A549 (cell line): ENCODE results near the gene HHIP. TPM values are rescaled to one million over a fixed set of nuclear protein-coding genes. Genes with fewer than 3 reads are reported as not detected.

ENCODE experiments used
- ATAC-seq, 2 experiments: fragments of 200-7000 bp in 1 of 2; fragments of >200 bp in 1 of 2; cut with Nextera tagmentation in 1 of 2; cut with Tn5 transposase in 1 of 2; 3 replicates each; pipeline versions ENCODE4 v1.8.0 to v1.9.1; 2018 to 2020; ENCODE audit warnings: mild to moderate bottlenecking in 1 of 2, moderate library complexity in 1 of 2
- CTCF ChIA-PET: fragments of 300-600 bp; sonication (Branson Sonifier 250); formaldehyde crosslinking; extraction: SDS; loops from one replicate; lab custom pipeline; 2021; ENCODE audit warnings: antibody characterized with exemption, inconsistent platforms; lab: Yijun Ruan, JAX
- POLR2A ChIA-PET: fragments of 350-600 bp; formaldehyde crosslinking; extraction: SDS; loops from one replicate; lab custom pipeline; 2021; ENCODE audit warnings: antibody characterized with exemption, inconsistent platforms; lab: Yijun Ruan, JAX
- DNase-seq, 2 experiments: peaks; one replicate each; pipeline versions ENCODE4 v3.0.0 to v3.0.0-alpha.2; 2011 to 2016; ENCODE audit warnings: low read depth in 1 of 2, low spot score in 1 of 2
- FAIRE-seq: peaks from 2 replicates; lab custom pipeline; 2011; peaks lifted over from hg19 to GRCh38; lab: Jason Lieb, UNC
- H3K27ac ChIP-seq, 2 experiments: fragments of >200 bp; sonication (Bioruptor Twin); formaldehyde crosslinking; 3 replicates each; pipeline ENCODE4 v1.5.1; 2016 to 2017
- H3K4me1 ChIP-seq: fragments of >200 bp; sonication (Bioruptor Twin); formaldehyde crosslinking; 3 replicates; pipeline ENCODE4 v1.6.1; 2016
- H3K4me2 ChIP-seq: fragments of >200 bp; sonication (Bioruptor Twin); formaldehyde crosslinking; 3 replicates; pipeline ENCODE4 v1.6.1; 2016
- H3K4me3 ChIP-seq: fragments of >200 bp; sonication (Bioruptor Twin); formaldehyde crosslinking; 3 replicates; pipeline ENCODE4 v1.5.1; 2016
- H3K9me3 ChIP-seq: fragments of >200 bp; sonication (Bioruptor Twin); formaldehyde crosslinking; 3 replicates; pipeline ENCODE4 v1.6.1; 2016
- E2F6 ChIP-seq: IDR thresholded peaks from 2 replicates; pipeline ENCODE4 v1.6.1; 2012; ENCODE audit warnings: low read depth, borderline replicate concordance
- FOSL2 ChIP-seq, 2 experiments: fragments of 450-650 bp in 1 of 2; fragments of >200 bp in 1 of 2; sonication (Bioruptor Twin) in 1 of 2; formaldehyde crosslinking; IDR thresholded peaks; 2 replicates each; pipeline versions ENCODE4 v1.5.0 to v1.6.1; 2016 to 2020; ENCODE audit warnings: mild to moderate bottlenecking in 1 of 2, moderate library complexity in 1 of 2
- GATA3 ChIP-seq: IDR thresholded peaks from 2 replicates; pipeline ENCODE4 v1.6.1; 2012; ENCODE audit warnings: borderline replicate concordance
- HDAC2 ChIP-seq: fragments of 200-600 bp; sonication (generic); IDR thresholded peaks from 2 replicates; pipeline ENCODE4 v1.6.1; 2016
- HES2 ChIP-seq: fragments of >200 bp; sonication (Bioruptor Twin); formaldehyde crosslinking; IDR thresholded peaks from 2 replicates; pipeline ENCODE4 v1.6.1; 2016
- HEYL ChIP-seq: fragments of 250-450 bp; sonication (Bioruptor Pico); IDR thresholded peaks from 2 replicates; pipeline ENCODE4 v1.8.0; 2021; ENCODE audit warnings: mild to moderate bottlenecking, moderate library complexity
- HOXB13 ChIP-seq: fragments of 250-450 bp; sonication (Bioruptor Pico); IDR thresholded peaks from 2 replicates; pipeline ENCODE4 v1.5.0; 2020; ENCODE audit warnings: low read depth, mild to moderate bottlenecking, moderate library complexity
- JUNB ChIP-seq: fragments of >200 bp; sonication (Bioruptor Twin); formaldehyde crosslinking; IDR thresholded peaks from 2 replicates; pipeline ENCODE4 v1.6.1; 2016
- KDM5A ChIP-seq: fragments of 200-600 bp; sonication (generic); IDR thresholded peaks from 2 replicates; pipeline ENCODE4 v1.6.1; 2016; ENCODE audit warnings: antibody characterized with exemption, mild to moderate bottlenecking
- NFE2L2 ChIP-seq: fragments of 150-350 bp; conservative IDR thresholded peaks from 2 replicates; pipeline ENCODE4 v1.6.1; 2014; ENCODE audit warnings: low read length
- PHF8 ChIP-seq: fragments of 200-600 bp; sonication (generic); IDR thresholded peaks from 2 replicates; pipeline ENCODE4 v1.6.1; 2016; ENCODE audit warnings: low read depth, mild to moderate bottlenecking, antibody characterized with exemption, moderate library complexity, borderline replicate concordance
- REST ChIP-seq: fragments of 200-600 bp; sonication (generic); IDR thresholded peaks from 2 replicates; pipeline ENCODE4 v1.6.1; 2016; ENCODE audit warnings: antibody characterized with exemption, mild to moderate bottlenecking, moderate library complexity
- SMC3 ChIP-seq: fragments of >200 bp; sonication (Bioruptor Twin); formaldehyde crosslinking; IDR thresholded peaks from 3 replicates; pipeline ENCODE4 v1.6.1; 2018; ENCODE audit warnings: inconsistent platforms
- SREBF2 ChIP-seq: fragments of 450-650 bp; IDR thresholded peaks from 2 replicates; pipeline ENCODE4 v1.6.1; 2014; ENCODE audit warnings: mild to moderate bottlenecking, moderate library complexity
- USF2 ChIP-seq: fragments of 450-650 bp; IDR thresholded peaks from 2 replicates; pipeline ENCODE4 v1.6.1; 2014; ENCODE audit warnings: antibody characterized with exemption
- ZNF302 ChIP-seq: fragments of 250-450 bp; sonication (Bioruptor Pico); IDR thresholded peaks from 2 replicates; pipeline ENCODE4 v1.9.0; 2021; ENCODE audit warnings: inconsistent platforms, mild to moderate bottlenecking, moderate library complexity
- ZSCAN20 ChIP-seq: fragments of 250-450 bp; sonication (Bioruptor Pico); IDR thresholded peaks from 2 replicates; pipeline ENCODE4 v1.8.0; 2022; ENCODE audit warnings: mild to moderate bottlenecking, moderate library complexity
- WGBS: methylation state at CpG from one replicate; pipeline ENCODE4 v1.1.6; 2017; ENCODE audit errors: missing lambda C conversion rate; 5-methylcytosine and 5-hydroxymethylcytosine counted together
- polyA plus RNA-seq, 4 experiments: library from polyadenylated mRNA; depleted of rRNA in 3 of 4; stranded (reverse); fragments of >200 nt; fragmentation: RNase III in 1 of 4; extraction: RNeasy Plus Mini Kit Qiagen cat#74134 plus additional on column Dnase treatment in 1 of 4; gene quantifications; 2 replicates in 3 of 4; 3 replicates in 1 of 4; pipeline ENCODE4 v1.2.3, GENCODE V29; 2011 to 2017

The HHIP gene
- polyA plus RNA-seq, 2 of the 4 experiments (the other 2 are of a cell fraction): 0.93 to 1.0 TPM

GRCh38 chr4:144658015-144658567 lies 12.1 kb downstream of the HHIP start:
- CTCF ChIA-PET: no interaction called here
- Histone ChIP-seq H3K4me3 (no peak overlapping the region), H3K4me1 (no peaks in the 10 kb centered on the region), H3K9me3 (no peaks in the 10 kb centered on the region), H3K27ac (no peak overlapping the region), H3K4me2 (no peak overlapping the region)
- FAIRE-seq (no peak), DNase-seq (no peak), ATAC-seq (no peak)
- TF ChIP-seq HEYL (CRISPR knock-in tag) (no peak), E2F6 (no peak), ZSCAN20 (CRISPR knock-in tag) (no peak), GATA3 (no peak), PHF8 (no peak)
- WGBS: 89% methylated on average over 8 of the region's 8 CpGs
- POLR2A ChIA-PET: no interaction called here

GRCh38 chr4:144658903-144659302 lies 12.9 kb downstream of the HHIP start:
- no peak for DNase-seq
- Histone ChIP-seq H3K4me2 (no peak overlapping the region), H3K4me3 (no peak overlapping the region), H3K4me1 (no peaks in the 10 kb centered on the region), H3K9me3 (no peaks in the 10 kb centered on the region), H3K27ac (no peak overlapping the region)
- ATAC-seq: no peak
- no peak for TF ChIP-seq HOXB13 (CRISPR knock-in tag)
- TF ChIP-seq SREBF2: no peak
- TF ChIP-seq USF2: no peak
- TF ChIP-seq FOSL2 (IDR thresholded peaks at IDR 0.05): no peak
- no peak for TF ChIP-seq FOSL2 (CRISPR knock-in tag; IDR thresholded peaks at IDR 0.05)
- no peak for TF ChIP-seq KDM5A
- no peak for TF ChIP-seq NFE2L2
- no peak for TF ChIP-seq ZNF302
- no peak for TF ChIP-seq E2F6
- TF ChIP-seq JUNB: no peak
- FAIRE-seq: no peak
- 47% methylated on average over 1 of the region's 1 CpG for WGBS
- CTCF ChIA-PET: no interaction called here
- POLR2A ChIA-PET: no interaction called here

- TF ChIP-seq SMC3: no peak
- TF ChIP-seq HES2: no peak
- no peak for TF ChIP-seq JUNB
- TF ChIP-seq ZSCAN20 (CRISPR knock-in tag): no peak
- no peak for TF ChIP-seq HDAC2
- no peak for TF ChIP-seq ZNF302
- TF ChIP-seq REST: no peak
- Histone ChIP-seq H3K4me3 (no peak overlapping the region), H3K9me3 (no peaks in the 10 kb centered on the region), H3K4me2 (no peak overlapping the region), H3K27ac (no peak overlapping the region), H3K4me1 (no peaks in the 10 kb centered on the region)
- CTCF ChIA-PET: no interaction called here
- POLR2A ChIA-PET: no interaction called here
- 82% methylated on average over 5 of the region's 5 CpGs for whole genome bisulfite sequencing
- ATAC-seq (no peak), FAIRE-seq (no peak), DNase-seq (no peak)
These were observed 13.5 kb downstream of the HHIP start for GRCh38 chr4:144659447-144659846.
